GM18505 (cell line): Measurements from ENCODE around the gene PSMD11.

ENCODE experiments used
- ATAC-seq: cut with Tn5 transposase; IDR thresholded peaks from one replicate; pipeline ENCODE4 v1.9.1; 2021; ENCODE audit not compliant: unreplicated experiment
- POLR2A ChIP-seq: IDR thresholded peaks from 4 replicates; pipeline ENCODE4 v1.6.1; 2011; ENCODE audit warnings: borderline replicate concordance; ENCODE audit not compliant: insufficient read depth, insufficient read length; ENCODE audit errors: extremely low read depth

PSMD11 gene

DNA sequence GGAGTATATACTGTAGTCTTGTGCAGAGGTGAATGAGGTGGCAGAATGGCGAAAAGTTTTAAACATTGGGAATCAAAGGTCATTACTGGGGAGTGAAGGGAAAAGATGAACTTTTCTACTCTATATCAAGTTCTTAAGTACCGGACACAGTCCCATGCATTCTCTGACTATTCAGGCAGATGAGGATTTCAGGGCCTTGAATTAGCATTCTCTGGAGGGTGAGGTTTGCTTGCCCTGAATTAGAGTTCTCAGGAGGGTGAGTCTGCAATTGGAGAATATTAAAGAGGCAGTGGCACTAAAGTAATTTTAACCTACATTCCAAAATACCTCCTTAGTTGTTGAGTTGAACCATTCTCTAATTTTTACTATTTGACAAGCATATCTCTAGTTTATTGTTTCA, 9.1 kb downstream of the PSMD11 start:
- ATAC-seq, result no peak
- no peak for TF ChIP-seq POLR2A

DNA sequence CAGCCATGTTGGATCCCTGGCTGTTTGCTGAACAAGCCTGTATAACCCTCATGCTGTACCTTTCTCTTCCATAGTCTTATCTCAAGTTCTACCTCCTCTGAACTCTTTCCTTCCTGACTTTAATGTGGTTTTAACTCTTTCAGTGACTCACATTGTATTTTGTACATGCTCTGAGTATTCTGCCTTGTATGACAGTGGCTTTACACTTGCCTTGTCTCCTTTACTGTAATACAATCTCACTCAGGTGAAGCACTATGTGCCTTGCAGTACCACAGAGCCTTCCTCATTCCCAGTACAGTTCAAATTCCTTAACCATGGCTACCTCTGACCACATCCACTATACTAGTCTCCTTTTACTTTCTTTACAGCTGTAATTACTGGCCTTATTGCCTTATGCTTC, 14.1 kb downstream of the PSMD11 start:
- ATAC-seq, result no peak
- TF ChIP-seq POLR2A, result no peak

DNA sequence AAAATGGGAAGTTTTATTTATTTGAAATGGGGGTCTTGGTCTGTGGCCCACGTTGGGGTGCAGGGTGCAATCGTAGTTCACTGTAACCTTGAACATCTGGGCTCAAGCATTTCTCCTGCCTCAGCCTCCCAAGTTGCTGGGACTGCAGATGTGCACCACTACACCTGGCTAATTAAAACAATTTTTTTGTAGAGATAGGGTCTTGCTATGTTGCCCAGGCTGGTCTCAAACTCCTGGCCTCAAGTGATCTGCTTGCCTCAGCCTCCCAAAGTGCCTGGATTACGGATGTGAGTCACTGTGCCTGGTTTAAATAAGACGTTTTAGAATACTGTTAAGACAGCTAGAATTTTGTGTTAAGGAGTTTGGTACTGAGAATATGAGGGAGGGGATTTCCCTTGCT, 15.7 kb downstream of the PSMD11 start:
- ATAC-seq, result no peak

DNA sequence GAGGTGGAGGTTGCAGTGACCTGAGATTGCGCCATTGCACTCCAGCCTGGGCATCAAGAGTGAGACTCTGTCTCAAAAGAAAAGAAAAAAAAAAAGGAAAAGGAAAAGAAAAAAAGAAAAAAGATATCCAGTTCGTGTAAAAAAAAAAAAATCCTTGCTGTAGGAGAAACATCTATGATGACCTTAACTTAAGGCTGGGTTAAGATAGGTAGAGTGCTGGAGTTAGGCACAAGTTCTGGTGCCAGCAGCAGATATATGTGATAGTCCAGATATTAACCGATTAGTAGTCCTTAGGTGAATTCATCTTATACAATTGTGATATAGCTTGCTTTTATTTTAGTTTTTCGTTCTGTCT, 17.2 kb downstream of the PSMD11 start:
- no peak for ATAC-seq
- no peak for TF ChIP-seq POLR2A

More for the DNA sequence above, 15.7 kb downstream of the PSMD11 start:
- no peak for TF ChIP-seq POLR2A

DNA sequence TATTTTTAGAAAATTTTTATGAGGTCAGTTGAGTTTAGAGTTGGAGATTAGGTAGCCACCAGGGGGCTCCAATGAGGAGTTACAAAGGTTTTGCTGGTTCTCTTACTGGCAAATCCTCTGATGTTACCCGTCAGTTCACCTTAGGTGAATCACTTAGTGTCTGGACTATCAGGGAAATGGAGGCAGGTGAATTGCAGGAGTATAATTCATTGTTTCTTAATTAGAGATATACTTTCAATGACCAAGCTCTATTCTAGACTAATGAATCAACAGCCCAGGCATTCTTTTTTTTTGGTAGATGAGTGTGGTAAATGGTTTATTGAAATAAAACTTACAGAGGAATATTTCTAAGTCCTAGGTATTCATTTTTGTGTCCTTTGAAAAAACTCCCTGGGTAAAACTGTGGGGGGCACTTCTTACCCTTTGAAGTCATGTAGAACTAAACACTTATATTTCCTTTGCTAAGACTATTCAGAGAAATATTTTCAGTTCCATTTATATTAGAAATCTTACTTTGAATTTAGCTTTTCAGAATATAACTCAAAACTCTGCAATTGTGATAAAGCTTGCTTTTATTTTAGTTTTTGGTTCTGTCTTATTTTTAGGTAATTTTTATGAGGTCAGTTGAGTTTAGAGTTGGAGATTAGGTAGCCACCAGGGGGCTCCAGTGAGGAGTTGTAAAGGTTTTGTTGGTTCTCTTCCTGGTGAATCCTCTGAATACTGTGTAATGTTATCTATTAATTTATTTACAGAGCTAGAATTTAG, 17.7 kb downstream of the PSMD11 start:
- no peak for ATAC-seq
- no peak for TF ChIP-seq POLR2A

DNA sequence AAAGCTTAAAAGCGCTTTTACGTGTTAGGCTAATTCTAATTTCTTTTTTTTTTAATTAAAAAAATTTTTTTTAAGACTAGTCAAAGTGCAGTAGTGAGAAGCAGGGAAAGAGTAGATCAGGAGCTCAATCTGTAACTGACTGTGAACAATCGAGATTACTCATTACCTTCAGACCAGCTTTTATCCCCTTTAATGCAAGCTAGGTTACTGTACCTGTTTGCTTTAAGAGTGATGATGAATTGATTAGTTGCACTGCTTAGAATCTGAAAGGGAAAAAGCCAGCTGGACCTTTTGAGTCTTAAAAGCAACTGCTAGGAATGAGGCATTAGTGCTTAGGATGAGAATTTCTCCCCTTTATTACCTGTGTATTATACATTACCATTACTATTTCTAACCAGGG, 19.0 kb downstream of the PSMD11 start:
- no peak for TF ChIP-seq POLR2A
- ATAC-seq, result no peak

DNA sequence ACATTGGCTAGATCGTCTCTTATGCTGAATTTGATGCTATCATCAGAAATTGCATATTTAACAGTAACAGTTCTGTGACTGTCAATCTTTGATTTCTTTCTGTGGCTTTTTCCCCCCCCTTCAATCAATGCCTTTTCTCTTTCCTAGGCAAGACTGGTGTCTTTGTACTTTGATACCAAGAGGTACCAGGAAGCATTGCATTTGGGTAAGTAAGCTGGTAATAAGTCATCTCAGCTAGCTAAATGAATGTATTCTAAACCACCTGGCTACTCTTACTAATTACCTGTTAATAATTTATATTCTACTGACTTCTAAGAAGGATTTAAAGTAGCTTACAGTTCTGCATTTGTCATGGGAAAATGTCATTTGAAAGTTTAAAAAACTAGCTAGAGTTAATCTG, 20.1 kb downstream of the PSMD11 start:
- no peak for TF ChIP-seq POLR2A
- no peak for ATAC-seq

DNA sequence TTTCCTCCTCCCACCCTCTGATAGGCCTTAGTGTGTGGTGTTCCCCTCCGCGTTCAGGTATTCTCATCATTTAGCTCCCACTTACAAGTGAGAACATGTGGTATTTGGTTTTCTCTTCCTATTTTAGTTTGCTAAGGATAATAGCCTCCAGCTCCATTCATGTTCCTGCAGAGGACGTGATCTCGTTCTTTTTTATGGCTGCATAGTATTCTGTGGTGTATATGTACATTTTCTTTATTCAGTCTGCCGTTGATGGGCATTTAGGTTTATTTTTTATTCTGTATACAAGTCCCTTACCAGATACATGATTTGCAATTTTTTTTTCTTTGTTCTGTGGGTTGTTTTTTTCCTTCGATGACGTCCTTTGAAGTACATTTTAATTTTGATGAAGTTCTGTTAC, 23.6 kb downstream of the PSMD11 start:
- TF ChIP-seq POLR2A, result no peak
- ATAC-seq, result no peak

DNA sequence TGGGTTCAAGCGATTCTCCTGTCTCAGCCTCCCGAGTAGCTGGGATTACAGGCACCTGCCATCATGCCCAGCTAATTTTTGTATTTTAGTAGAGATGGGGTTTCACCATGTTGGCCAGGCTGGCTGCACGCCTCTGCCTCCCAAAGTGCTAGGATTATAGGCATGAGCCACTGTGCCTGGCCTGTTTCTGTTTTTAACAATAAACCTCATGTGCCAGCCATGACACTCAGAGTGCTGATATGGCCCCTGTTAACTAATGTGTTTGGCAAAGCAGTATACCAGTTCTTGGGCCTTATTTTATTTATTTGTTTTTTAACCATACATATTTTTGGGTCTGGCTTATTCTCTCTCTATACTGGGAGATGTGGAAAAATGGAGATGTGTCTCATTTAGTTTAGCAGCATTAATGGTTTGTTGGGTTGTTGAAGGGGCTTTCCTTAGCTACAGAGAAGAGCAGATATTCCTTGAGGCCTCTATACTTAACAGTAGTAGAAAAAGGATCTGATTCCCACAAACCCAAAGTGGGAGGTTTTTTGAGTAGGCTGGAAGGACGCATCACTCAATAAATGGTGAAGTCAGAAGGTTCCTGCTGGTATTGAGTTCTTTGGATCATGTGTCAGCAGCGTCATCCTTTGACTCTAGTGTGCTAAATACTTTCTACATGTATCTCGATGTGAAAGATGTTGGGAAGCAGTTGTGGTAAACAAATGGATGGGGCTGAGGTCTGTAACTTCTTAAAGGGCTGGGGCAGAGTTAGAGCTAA, 26.3 kb downstream of the PSMD11 start:
- TF ChIP-seq POLR2A, result no peak
- ATAC-seq, result no peak

DNA sequence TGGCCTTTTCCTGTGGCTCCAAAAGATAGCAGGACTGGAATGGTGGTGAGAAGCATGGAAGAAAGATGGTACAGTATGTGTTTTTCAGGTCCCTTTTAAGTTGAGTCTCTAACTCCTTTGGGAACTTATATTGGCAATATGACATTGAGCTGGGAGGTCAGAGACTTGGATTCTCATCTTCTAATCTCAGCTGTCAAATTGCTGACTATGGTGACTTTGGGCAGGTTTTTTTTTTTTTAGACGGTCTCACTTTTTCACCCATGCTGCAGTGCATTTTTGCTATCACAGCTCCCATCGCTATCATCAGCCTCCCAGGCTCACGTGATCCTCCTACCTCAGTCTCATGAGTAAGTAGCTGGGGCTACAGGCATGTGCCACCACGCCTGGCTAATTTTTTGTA, 27.3 kb downstream of the PSMD11 start:
- TF ChIP-seq POLR2A, result no peak
- ATAC-seq, result no peak

DNA sequence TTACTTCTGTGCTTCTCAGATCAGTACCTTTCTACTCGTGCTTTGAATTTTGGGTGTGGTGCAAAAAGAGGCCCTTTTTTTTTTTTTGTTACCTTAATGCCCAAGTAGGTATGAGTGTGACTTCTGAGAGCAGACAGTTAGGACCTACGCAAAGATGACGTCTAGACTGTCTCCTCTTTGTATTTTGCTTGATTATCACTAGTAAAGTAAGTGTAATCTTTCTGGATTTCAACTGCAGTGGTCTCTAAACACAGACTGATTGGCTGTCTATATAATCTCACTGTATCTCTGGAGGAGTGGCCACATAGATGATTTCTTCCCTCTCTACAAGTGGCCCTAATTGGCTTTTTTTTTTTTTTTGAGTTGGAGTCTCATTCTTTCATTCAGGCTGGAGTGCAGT, 30.9 kb downstream of the PSMD11 start:
- no peak for TF ChIP-seq POLR2A
- no peak for ATAC-seq

DNA sequence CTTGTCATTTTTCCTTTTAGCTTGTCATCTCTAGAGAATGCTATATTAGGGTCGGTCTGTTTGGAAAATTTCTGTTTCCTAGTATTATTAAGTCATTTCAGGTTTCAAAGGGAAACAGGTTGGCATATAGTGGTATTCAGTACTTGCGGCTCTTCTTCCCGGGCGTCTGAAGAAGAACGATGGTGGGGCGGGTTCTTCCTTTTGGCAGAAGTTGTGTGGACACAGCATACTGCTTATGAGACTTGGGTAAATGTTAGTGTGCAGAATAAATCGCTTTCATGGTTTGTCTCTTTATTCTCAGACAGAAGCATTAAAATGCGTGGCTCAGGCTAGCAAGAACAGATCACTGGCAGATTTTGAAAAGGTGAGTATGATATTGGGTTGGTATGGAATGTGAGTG, 32.9 kb downstream of the PSMD11 start:
- TF ChIP-seq POLR2A, result no peak
- ATAC-seq, result no peak

DNA sequence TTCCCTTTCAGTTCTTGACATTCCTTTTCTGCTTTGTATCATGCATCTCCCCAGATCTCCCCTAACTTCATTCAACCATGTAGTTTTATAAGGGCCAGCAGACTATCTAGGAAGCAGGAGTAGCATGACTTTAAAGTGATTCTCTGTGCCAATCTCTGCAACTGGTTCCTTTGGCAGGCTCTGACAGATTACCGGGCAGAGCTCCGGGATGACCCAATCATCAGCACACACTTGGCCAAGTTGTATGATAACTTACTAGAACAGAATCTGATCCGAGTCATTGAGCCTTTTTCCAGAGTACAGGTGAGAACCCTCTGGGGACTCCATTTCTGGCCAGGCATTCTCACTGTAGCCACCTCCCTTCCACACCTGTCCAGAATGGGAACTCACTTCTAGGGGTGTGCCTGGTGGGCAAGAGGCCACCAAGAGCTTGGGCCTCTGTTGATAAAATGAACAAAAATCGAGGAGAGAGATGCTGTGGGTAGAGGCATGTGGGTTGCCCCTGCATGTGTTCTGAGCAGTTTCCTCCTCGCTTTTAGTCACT, 34.8 kb downstream of the PSMD11 start:
- no peak for ATAC-seq
- no peak for TF ChIP-seq POLR2A

DNA sequence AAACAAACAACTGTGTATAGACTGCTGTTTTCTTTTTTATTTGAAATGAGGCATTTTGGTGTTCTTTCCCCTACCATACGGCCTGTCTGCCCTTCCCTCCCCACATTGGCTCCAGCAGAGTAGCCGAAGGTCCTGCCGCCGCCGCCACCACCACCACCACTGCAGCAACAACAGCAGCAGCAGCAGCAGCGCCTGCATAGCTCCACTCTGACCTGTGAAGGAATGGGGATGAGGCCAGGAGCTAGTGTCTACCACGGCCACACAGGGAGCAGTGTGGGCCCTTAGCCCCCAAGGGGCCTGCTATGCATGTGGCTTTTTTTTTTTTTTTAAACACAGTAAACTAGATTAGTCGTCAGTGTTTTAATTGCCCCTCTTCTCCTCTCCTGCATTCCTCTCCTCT, 36.9 kb downstream of the PSMD11 start:
- no peak for TF ChIP-seq POLR2A
- ATAC-seq, result no peak
